HG03565 (cell line): ENCODE measurements around the gene IL16.

Experiments
- ATAC-seq: cut with Tn5 transposase; IDR thresholded peaks from one replicate; pipeline ENCODE4 v1.9.1; 2021; ENCODE audit warnings: mild to moderate bottlenecking, moderate library complexity; ENCODE audit not compliant: unreplicated experiment

Gene IL16

GRCh38 chr15:81254277-81254915 lies 57.7 kb downstream of the IL16 start:
- ATAC-seq: no peak

- no peak for ATAC-seq
Measured at GRCh38 chr15:81254916-81255290, 58.2 kb downstream of the IL16 start.

DNA sequence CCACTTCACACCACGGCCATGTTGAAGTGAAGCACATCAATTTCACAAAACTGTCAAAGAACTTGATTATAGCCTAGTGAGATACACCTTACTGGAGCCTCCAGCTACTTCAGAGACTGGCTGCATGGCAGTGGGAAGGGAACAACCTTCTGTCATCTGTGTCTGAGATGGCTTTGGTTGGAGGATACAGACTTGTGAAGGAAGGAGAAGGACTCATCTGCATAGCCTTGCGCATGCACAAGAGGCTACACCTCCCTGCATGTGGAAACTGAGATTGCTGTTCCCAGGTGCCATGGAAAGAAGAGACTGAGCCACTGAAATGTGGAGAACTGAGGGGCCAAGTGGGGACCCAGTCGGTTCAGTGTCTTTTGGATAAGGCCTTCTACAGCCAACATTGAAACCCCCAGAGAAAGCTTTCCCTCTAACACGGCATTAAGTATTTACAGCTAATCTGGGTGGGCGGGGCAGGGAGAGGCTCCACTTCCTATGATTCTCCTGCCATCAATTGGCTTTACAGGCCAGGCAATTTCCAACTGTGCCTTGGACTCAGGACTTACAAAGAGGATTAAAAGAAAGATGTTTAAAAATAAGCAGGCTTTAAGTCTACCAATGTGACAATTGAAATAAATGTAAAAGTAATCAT lies 58.8 kb downstream of the IL16 start:
- ATAC-seq: no peak

DNA sequence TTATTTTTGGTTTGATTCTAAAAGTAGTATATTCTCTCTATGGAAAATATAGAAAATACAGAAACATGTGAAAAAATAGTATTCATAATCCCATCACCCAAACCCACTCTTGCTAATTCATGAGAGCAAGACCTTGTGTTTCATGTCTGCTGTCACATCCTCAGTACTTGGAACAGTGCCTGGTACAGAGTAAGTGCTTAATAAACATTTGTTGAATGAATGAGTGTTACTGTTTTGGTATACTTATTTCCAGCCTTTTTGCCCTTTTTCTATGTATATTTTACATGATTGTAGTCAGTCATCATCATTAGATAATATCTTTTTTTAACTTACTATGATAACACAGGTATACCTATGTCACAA lies 59.3 kb downstream of the IL16 start:
- no peak for ATAC-seq

- no peak for ATAC-seq
Measured at GRCh38 chr15:81256916-81257315, 60.2 kb downstream of the IL16 start.

DNA sequence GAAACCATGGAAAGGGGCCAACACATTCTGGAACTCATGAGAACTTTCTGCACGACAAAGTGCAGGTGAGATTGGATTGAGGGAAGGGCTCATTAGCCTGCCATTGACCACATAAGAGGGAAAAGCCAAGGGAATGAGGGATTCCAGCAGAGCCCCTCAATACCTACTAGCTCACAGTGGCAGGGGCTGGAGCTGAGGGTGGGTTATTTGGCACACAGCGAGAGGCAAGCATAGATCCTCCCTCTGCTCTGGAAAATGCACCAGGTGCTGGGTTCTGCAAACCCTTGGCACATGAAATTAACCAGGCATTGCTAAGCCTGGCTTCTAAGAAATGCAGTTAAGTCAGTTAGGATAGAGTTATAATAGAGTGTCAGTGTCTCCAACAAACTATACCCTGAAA lies 60.8 kb downstream of the IL16 start:
- no peak for ATAC-seq

- no peak for ATAC-seq
Measured at GRCh38 chr15:81258455-81258854, 61.8 kb downstream of the IL16 start.

DNA sequence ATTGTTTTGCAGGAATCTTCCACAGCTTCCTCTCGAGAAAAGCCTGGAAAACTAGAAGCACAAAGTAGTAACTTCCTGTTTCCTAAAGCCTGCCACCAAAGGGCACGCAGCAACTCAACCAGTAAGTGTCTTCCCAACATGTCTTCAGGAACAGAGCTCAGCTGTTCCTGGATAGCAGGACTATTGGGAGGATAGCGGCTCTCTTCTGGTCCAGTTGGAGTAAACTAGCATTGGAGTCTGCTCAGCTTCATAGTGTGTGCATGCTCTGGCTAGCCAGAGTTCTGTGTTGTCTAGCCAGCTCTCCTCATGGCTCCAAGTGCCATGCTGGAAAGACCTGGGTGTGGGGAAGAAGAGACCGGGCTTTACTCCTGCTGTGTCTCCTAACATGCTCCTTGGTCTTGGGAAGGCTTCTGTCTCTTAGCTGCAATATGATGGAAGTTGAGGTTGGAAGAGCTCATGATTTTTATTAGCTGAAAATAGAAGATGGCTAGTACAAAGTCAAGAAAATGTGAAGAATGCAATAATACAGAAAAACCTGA lies 63.1 kb downstream of the IL16 start:
- ATAC-seq: no peak

- no peak for ATAC-seq
Measured at GRCh38 chr15:81261172-81261811, 64.6 kb downstream of the IL16 start.

- ATAC-seq: no peak
Measured at GRCh38 chr15:81263477-81263876, 66.8 kb downstream of the IL16 start.

DNA sequence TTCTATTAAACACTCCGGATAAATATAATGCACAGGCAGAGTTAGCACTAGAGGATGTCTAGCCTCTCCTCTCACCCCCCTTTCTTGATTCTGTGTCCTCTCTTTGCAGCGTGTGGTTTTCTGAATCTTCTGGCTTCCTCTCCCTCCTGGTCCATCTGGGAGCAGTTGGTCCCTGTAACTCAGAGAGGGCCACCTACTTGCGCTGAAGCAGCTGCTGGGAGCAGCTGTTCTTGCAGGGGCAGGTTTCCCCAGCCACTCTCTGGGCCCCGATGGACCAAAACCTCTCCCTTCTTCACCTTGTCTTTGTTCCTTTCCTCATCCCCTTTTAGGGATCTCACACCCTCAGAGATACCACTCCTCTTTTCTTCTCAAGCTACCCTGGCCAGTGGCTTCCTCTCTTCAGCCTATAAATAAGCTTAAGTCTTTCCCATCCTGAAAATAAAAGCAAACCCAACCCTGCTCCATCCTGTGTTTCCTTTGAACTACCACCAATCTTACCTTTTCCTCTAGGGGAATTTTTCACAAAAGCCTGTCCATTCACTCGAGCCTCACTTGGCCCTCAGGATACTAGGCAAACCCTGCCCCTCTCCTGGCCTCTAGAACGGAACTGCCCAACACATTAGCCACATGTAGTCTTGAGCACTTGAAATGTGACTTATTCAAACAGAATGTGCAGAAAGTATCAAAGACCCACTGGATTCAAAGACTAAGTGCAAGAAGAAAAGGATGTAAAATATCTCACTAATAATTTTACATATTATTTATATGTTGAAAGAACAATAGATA lies 67.6 kb downstream of the IL16 start:
- no peak for ATAC-seq

GRCh38 chr15:81265256-81265943 lies 68.7 kb downstream of the IL16 start:
- ATAC-seq: no peak

- ATAC-seq: peak; percentile 62
Measured at GRCh38 chr15:81265944-81266775, 69.5 kb downstream of the IL16 start.

DNA sequence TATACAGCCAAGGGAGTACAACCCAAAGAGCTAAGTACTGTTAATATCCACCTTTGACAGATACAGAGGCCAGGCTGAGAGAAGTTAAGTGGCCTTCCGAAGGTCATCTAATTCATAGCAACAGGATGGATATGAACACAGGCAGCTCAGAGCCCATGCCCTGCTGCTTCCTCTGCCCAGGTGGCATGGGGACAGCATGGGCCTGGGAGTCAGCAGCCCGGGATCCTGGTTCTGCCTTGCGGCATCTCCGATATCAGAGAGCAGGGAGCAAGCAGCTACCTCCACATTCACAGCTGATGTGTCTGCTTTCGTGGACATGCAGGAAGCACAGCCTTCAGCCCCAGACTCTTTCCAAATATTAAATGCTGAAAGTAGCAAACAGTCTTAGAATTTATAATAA lies 71.7 kb downstream of the IL16 start:
- ATAC-seq: no peak

DNA sequence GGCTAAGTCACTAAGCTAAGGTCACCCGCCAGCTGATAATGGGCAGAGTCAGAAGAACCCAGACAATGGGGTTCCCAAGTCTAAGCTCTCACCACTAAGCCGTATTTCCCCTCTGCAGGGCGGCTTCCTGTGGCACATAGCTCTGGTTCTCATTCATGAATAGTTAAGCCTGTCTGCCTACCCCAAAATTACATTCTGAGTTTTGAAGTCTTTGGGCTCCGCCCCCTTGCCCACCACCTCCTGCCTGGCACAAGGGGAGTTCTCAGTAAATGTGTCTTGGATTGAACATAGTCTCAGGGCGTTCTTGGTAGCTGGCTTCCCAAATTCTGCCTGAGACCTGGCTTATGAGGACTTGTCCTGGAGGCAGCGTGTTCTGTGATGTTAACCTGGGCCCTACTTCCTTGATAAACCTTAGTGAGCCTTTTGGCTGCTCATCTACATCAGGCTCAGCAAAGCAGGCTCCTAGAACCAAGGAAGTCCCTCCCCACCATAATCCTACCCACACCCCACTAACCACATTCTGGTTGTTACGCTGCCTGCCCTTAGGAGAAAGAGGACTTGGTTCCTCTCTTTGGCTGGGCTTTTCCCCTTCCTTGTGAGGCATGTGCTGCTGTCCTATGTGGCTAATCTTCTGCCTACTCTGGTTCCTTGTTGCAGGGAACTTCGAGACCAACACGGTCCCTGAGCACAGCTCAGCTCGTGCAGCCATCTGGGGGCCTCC lies 72.4 kb downstream of the IL16 start:
- no peak for ATAC-seq

GRCh38 chr15:81270188-81270587 lies 73.5 kb downstream of the IL16 start:
- ATAC-seq: no peak

GRCh38 chr15:81270781-81271491 lies 74.3 kb downstream of the IL16 start:
- ATAC-seq: no peak

GRCh38 chr15:81271761-81272644 lies 75.3 kb downstream of the IL16 start:
- no peak for ATAC-seq
